ENCODE measurements around the gene RABL6.

DNA sequence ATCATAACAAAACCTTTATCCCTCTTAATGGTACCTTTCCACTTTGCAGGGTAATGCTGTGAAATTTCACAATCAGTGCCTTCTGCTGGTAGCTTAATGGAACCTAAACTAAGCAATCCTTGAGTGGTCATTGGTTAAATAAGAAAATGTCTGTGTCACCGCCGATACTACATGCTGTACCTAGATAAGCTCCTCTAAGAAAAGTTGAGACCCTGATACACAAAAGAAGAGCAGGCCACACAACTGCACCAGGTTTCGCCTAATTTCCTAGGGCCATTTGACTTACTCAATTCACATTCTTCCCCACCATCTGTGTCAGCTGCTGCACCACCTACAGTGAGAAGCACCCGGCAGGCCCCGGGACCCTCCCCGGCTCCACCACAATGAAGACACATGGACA lies 67.4 kb downstream of the RABL6 start:
- TF ChIP-seq CTCF (IDR thresholded peaks at IDR 0.05): no peak
- TF ChIP-seq POLR2A (IDR thresholded peaks at IDR 0.05): no peak
- no peak for TF ChIP-seq POLR2AphosphoS5 (IDR thresholded peaks at IDR 0.05)

Measured in suprapubic skin (tissue), 4 donors.